ENCODE results near the gene FLOT1. TPM values are rescaled to one million over a fixed set of nuclear protein-coding genes. Genes with fewer than 3 reads are reported as not detected.

FLOT1 gene
- total and polyA plus RNA-seq, 9 of the 15 experiments (the other 6 are each of a cell fraction or from before 2014, with no cell fraction given), result 11.7 to 149 (median 118) TPM

DNA sequence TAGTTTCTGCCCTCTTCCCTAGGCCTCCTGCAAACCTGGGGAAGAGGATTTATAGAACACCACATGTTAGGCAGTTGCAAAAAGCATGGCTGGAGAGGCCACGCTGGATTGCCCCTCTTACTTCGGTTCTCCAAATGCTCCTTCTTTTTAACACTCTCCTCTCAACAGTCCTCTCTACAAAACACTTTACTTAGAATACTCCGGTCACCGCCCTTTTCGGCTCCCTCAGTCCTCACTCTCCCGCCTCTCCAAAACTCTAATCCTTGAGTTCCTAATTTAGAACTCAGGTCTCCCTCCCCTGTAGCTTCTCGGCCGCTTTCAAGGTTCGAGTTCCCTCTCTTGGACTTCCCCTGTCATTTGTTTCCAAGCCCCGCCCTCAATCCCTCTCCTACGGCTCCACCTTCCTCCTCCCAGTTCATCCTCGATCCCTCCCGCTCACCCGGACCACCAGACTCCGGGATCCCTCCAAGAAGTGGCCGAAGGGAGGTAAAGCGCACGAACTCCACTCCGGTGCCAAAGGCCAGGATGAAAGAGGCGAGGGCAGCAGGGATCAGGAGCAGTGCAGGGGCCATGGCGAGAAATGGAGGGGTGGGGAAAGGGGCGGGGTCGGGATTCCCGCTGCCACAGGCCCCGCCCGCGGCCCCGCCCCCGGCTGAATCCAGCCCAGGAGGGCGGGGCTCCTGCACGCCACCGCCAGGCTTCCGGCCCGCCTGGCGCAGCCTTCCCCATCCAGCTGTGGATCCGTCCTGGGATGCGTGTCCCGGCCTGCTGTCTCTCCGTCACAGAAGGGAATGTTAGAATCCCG, 51.9 kb downstream of the FLOT1 start, which contains the start of gene NRM (continued):
- TF ChIP-seq, protein P1, sequence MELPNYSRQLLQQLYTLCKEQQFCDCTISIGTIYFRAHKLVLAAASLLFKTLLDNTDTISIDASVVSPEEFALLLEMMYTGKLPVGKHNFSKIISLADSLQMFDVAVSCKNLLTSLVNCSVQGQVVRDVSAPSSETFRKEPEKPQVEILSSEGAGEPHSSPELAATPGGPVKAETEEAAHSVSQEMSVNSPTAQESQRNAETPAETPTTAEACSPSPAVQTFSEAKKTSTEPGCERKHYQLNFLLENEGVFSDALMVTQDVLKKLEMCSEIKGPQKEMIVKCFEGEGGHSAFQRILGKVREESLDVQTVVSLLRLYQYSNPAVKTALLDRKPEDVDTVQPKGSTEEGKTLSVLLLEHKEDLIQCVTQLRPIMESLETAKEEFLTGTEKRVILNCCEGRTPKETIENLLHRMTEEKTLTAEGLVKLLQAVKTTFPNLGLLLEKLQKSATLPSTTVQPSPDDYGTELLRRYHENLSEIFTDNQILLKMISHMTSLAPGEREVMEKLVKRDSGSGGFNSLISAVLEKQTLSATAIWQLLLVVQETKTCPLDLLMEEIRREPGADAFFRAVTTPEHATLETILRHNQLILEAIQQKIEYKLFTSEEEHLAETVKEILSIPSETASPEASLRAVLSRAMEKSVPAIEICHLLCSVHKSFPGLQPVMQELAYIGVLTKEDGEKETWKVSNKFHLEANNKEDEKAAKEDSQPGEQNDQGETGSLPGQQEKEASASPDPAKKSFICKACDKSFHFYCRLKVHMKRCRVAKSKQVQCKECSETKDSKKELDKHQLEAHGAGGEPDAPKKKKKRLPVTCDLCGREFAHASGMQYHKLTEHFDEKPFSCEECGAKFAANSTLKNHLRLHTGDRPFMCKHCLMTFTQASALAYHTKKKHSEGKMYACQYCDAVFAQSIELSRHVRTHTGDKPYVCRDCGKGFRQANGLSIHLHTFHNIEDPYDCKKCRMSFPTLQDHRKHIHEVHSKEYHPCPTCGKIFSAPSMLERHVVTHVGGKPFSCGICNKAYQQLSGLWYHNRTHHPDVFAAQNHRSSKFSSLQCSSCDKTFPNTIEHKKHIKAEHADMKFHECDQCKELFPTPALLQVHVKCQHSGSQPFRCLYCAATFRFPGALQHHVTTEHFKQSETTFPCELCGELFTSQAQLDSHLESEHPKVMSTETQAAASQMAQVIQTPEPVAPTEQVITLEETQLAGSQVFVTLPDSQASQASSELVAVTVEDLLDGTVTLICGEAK (IDR thresholded peaks at IDR 0.05), result peak; percentile 76
- TF ChIP-seq, protein P1 (CRISPR knock-in tag; IDR thresholded peaks at IDR 0.05), result no peak
- TF ChIP-seq FOXM1 (IDR thresholded peaks at IDR 0.05; ENCODE audit: low read depth) (no peak), FOXM1 (CRISPR knock-in tag; IDR thresholded peaks at IDR 0.05; ENCODE audit: low read depth) (no peak), ZNF174 (CRISPR knock-in tag; IDR thresholded peaks at IDR 0.05) (no peak), SMAD1 (IDR thresholded peaks at IDR 0.05; ENCODE audit: low read depth, low read length, partially characterized antibody) (no peak), ZNF224 (CRISPR knock-in tag; IDR thresholded peaks at IDR 0.05) (no peak), SMARCE1 (IDR thresholded peaks at IDR 0.05) (no peak; the same call in 1 of the 2 replicates), ZNF354B (CRISPR knock-in tag; IDR thresholded peaks at IDR 0.05) (no peak), SIRT6 (IDR thresholded peaks at IDR 0.05; ENCODE audit: low read depth, low read length) (no peak), NFYB (IDR thresholded peaks at IDR 0.05; ENCODE audit: extremely low read depth, insufficient read length) (no peak), BDP1 (IDR thresholded peaks at IDR 0.05; ENCODE audit: insufficient read depth, insufficient read length) (no peak), ELF2 (CRISPR knock-in tag; IDR thresholded peaks at IDR 0.05) (0 out of 2 replicates have a peak, but pooled peaks have one; percentile 43), DNMT1 (IDR thresholded peaks at IDR 0.05) (no peak), BMI1 (IDR thresholded peaks at IDR 0.05; ENCODE audit: low read length) (no peak), YY1 (IDR thresholded peaks at IDR 0.05; ENCODE audit: borderline replicate concordance in 1 of 3, control insufficient read depth in 1 of 3, extremely low read depth in 1 of 3, insufficient read depth in 3 of 3, insufficient read length in 1 of 3, insufficient replicate concordance in 2 of 3, low read depth in 1 of 3, low read length in 2 of 3) (peak in 2 of 3 experiments; percentile 70 to 76), SNIP1 (IDR thresholded peaks at IDR 0.05; ENCODE audit: low read depth) (no peak)
- TF ChIP-seq, protein P2, sequence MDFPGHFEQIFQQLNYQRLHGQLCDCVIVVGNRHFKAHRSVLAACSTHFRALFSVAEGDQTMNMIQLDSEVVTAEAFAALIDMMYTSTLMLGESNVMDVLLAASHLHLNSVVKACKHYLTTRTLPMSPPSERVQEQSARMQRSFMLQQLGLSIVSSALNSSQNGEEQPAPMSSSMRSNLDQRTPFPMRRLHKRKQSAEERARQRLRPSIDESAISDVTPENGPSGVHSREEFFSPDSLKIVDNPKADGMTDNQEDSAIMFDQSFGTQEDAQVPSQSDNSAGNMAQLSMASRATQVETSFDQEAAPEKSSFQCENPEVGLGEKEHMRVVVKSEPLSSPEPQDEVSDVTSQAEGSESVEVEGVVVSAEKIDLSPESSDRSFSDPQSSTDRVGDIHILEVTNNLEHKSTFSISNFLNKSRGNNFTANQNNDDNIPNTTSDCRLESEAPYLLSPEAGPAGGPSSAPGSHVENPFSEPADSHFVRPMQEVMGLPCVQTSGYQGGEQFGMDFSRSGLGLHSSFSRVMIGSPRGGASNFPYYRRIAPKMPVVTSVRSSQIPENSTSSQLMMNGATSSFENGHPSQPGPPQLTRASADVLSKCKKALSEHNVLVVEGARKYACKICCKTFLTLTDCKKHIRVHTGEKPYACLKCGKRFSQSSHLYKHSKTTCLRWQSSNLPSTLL (IDR thresholded peaks at IDR 0.05), result no peak
